HepG2 (cell line): Measurements from ENCODE around the gene ARHGEF9. TPM values are rescaled to one million over a fixed set of nuclear protein-coding genes. Genes with fewer than 3 reads are reported as not detected.

Experiments used
- ATAC-seq: fragments of 200-7000 bp; cut with Tn5 transposase; 3 replicates; pipeline ENCODE4 v1.9.1; 2020; ENCODE audit warnings: mild to moderate bottlenecking, moderate library complexity
- BruUV-seq: library from RNA; stranded (reverse); fragments of 400-500 nt; replicated peaks from 2 replicates; lab custom pipeline; 2021; lab: Mats Ljungman, UMichigan
- CTCF ChIA-PET: fragments of 300-600 bp; formaldehyde crosslinking; extraction: SDS; loops from one replicate; lab custom pipeline; 2021; ENCODE audit warnings: low total read pairs, inconsistent platforms, low intra/inter-chr PET ratio; lab: Yijun Ruan, JAX
- POLR2A ChIA-PET: fragments of 350-600 bp; sonication (Branson Sonifier 250); formaldehyde crosslinking; loops from one replicate; lab custom pipeline; 2020; ENCODE audit warnings: antibody characterized with exemption, inconsistent platforms; lab: Yijun Ruan, JAX
- DNase-seq: peaks from one replicate; pipeline ENCODE4 v3.0.0-alpha.2; 2015; ENCODE audit warnings: low spot score
- FAIRE-seq: peaks from 3 replicates; lab custom pipeline; 2011; peaks lifted over from hg19 to GRCh38; lab: Jason Lieb, UNC
- H2AFZ ChIP-seq: one replicate; pipeline ENCODE4 v1.6.1; 2011; ENCODE audit warnings: low read length, inconsistent platforms
- H3K27ac ChIP-seq: fragments of 300-600 bp; 3 replicates; pipeline ENCODE4 v1.8.0; 2011; ENCODE audit warnings: mixed run types, mild to moderate bottlenecking, mixed read lengths, low read length, inconsistent platforms; ENCODE audit not compliant: insufficient read depth; ENCODE audit errors: extremely low read length
- H3K27me3 ChIP-seq, 2 experiments: fragments of 200-600 bp in 1 of 2; 2 replicates in 1 of 2; 3 replicates in 1 of 2; pipeline versions ENCODE4 v1.6.0 to v1.8.0; 2011; ENCODE audit warnings: low read length in 2 of 2, mild to moderate bottlenecking in 2 of 2, moderate library complexity in 2 of 2, inconsistent platforms in 1 of 2; ENCODE audit not compliant: insufficient read depth in 2 of 2, control insufficient read depth in 1 of 2
- H3K36me3 ChIP-seq, 2 experiments: fragments of 200-600 bp in 1 of 2; replicated peaks in 1 of 2; 2 replicates in 1 of 2; 3 replicates in 1 of 2; pipeline versions ENCODE4 v1.5.1 to v1.8.0; 2011; ENCODE audit warnings: low read length in 2 of 2, inconsistent platforms in 1 of 2; ENCODE audit not compliant: insufficient read depth in 2 of 2, control insufficient read depth in 1 of 2
- H3K4me1 ChIP-seq: 2 replicates; pipeline ENCODE4 v1.5.1; 2012; ENCODE audit warnings: low read length, inconsistent platforms; ENCODE audit not compliant: insufficient read depth
- H3K4me2 ChIP-seq: 2 replicates; pipeline ENCODE4 v1.6.0; 2011; ENCODE audit warnings: low read depth, low read length, inconsistent platforms
- H3K4me3 ChIP-seq, 3 experiments: fragments of 200-600 bp in 1 of 3; sonication (generic), shearing (Covaris generic) in 1 of 3; replicated peaks in 1 of 3; 2 replicates each; pipeline ENCODE4 v1.5.1; 2011 to 2016; ENCODE audit warnings: low read length in 3 of 3, inconsistent platforms in 2 of 3, low read depth in 2 of 3, mild to moderate bottlenecking in 2 of 3, control low read depth in 1 of 3, mixed read lengths in 1 of 3; ENCODE audit not compliant: insufficient read depth in 1 of 3
- H3K79me2 ChIP-seq: one replicate; pipeline ENCODE4 v1.6.1; 2011; ENCODE audit warnings: low read length, inconsistent platforms; ENCODE audit not compliant: insufficient read depth
- H3K9ac ChIP-seq: 2 replicates; pipeline ENCODE4 v1.6.0; 2011; ENCODE audit warnings: mild to moderate bottlenecking, low read depth, low read length, inconsistent platforms; ENCODE audit not compliant: insufficient read depth
- H3K9me3 ChIP-seq: 2 replicates; pipeline ENCODE4 v1.5.1; 2012; ENCODE audit warnings: mild to moderate bottlenecking, low read length
- H4K20me1 ChIP-seq: 2 replicates; pipeline ENCODE4 v1.6.0; 2011; ENCODE audit warnings: inconsistent platforms, mild to moderate bottlenecking, low read length, moderate library complexity; ENCODE audit not compliant: insufficient read depth
- HNRNPK ChIP-seq: fragments of 200-400 bp; formaldehyde crosslinking; IDR thresholded peaks from 2 replicates; pipeline ENCODE4 v1.6.1; 2018; ENCODE audit warnings: low read length, low read depth, moderate library complexity, mild to moderate bottlenecking; ENCODE audit not compliant: poor library complexity, severe bottlenecking
- MEIS2 ChIP-seq: sonication (generic); formaldehyde crosslinking; IDR thresholded peaks from 2 replicates; pipeline ENCODE4 v1.9.0; 2021; ENCODE audit warnings: mild to moderate bottlenecking, missing genetic modification reagents
- NFAT5 ChIP-seq: sonication (generic); formaldehyde crosslinking; IDR thresholded peaks from 2 replicates; pipeline ENCODE4 v1.4.0; 2020; ENCODE audit warnings: missing genetic modification reagents
- NFE2 ChIP-seq: sonication (generic); formaldehyde crosslinking; IDR thresholded peaks from 2 replicates; pipeline ENCODE4 v1.4.0; 2020; ENCODE audit warnings: missing genetic modification reagents
- PHF21A ChIP-seq: sonication (generic); formaldehyde crosslinking; IDR thresholded peaks from 2 replicates; pipeline ENCODE4 v1.5.0; 2020; ENCODE audit warnings: mild to moderate bottlenecking, missing genetic modification reagents
- SNAPC2 ChIP-seq: sonication (generic); formaldehyde crosslinking; IDR thresholded peaks from 2 replicates; pipeline ENCODE4 v1.8.1; 2022; ENCODE audit warnings: mild to moderate bottlenecking, missing genetic modification reagents
- TARDBP ChIP-seq: sonication (generic); formaldehyde crosslinking; IDR thresholded peaks from 2 replicates; pipeline ENCODE4 v1.8.0; 2022; ENCODE audit warnings: mild to moderate bottlenecking, missing genetic modification reagents
- ZNF331 ChIP-seq: sonication (generic); formaldehyde crosslinking; IDR thresholded peaks from 2 replicates; pipeline ENCODE4 v1.4.0; 2020; ENCODE audit warnings: missing genetic modification reagents
- ZNF333 ChIP-seq: sonication (generic); formaldehyde crosslinking; IDR thresholded peaks from 2 replicates; pipeline ENCODE4 v1.4.0; 2020; ENCODE audit warnings: mild to moderate bottlenecking, missing genetic modification reagents, borderline replicate concordance
- ZNF367 ChIP-seq: sonication (generic); formaldehyde crosslinking; IDR thresholded peaks from 2 replicates; pipeline ENCODE4 v1.4.0; 2020; ENCODE audit warnings: missing genetic modification reagents, borderline replicate concordance
- ZNF552 ChIP-seq: sonication (generic); formaldehyde crosslinking; IDR thresholded peaks from 2 replicates; pipeline ENCODE4 v1.9.0; 2022; ENCODE audit warnings: missing genetic modification reagents, mild to moderate bottlenecking, borderline replicate concordance
- ZNF724P ChIP-seq: sonication (generic); formaldehyde crosslinking; IDR thresholded peaks from 2 replicates; pipeline ENCODE4 v1.8.0; 2022; ENCODE audit warnings: missing genetic modification reagents, borderline replicate concordance
- WGBS: methylation state at CpG from one replicate; pipeline ENCODE4 v1.1.6; 2017; ENCODE audit warnings: low lambda C conversion rate; 5-methylcytosine and 5-hydroxymethylcytosine counted together
- in situ Hi-C: cut with HindIII; loops from 2 replicates; pipeline ENCODE4 v1.10.0; 2017; ENCODE audit warnings: low pct_unique_long_range_greater_than_20kb; ENCODE audit not compliant: extremely low pct_ligation_motif_present
- intact Hi-C: fragments of 100-400 bp; cut with micrococcal nuclease; formaldehyde crosslinking; loops from one replicate; pipeline ENCODE4 v1.10.0; 2022; ENCODE audit not compliant: unreplicated experiment
- polyA plus RNA-seq, 8 experiments: library from polyadenylated mRNA; depleted of rRNA in 3 of 8; stranded (reverse) in 7 of 8; unstranded in 1 of 8; fragments of >200 nt; fragmentation: Illumina TruSeq in 4 of 8; extraction: Trizol in 4 of 8; gene quantifications; 2 replicates each; pipeline versions ENCODE4 v1.2.1 to v1.2.3, GENCODE V29; 2011 to 2016; ENCODE audit warnings: low read depth in 4 of 8, missing spikeins in 1 of 8, mixed read lengths in 1 of 8; ENCODE audit not compliant: insufficient read depth in 1 of 8
- total RNA-seq, 5 experiments: library from RNA; depleted of rRNA; stranded (reverse); fragments of >200 nt; fragmentation: Illumina TruSeq; extraction: Trizol; gene quantifications; 2 replicates each; pipeline ENCODE4 v1.2.3, GENCODE V29; 2016; ENCODE audit warnings: low read depth in 1 of 5
- TF ChIP-seq, protein P1 (sequence below): sonication (generic); formaldehyde crosslinking; conservative IDR thresholded peaks from 2 replicates; pipeline ENCODE4 v1.8.0; 2022; ENCODE audit warnings: mild to moderate bottlenecking, moderate library complexity, missing genetic modification reagents

The ARHGEF9 gene
- total and polyA plus RNA-seq, 2 of the 13 experiments (the other 11 are each of a cell fraction or from before 2014, with no cell fraction given) = 0.91 to 1.8 TPM

- CTCF ChIA-PET = no interaction called here
These were observed 66.9 kb downstream of the ARHGEF9 start for GRCh38 chrX:63718010-63718694.

GRCh38 chrX:63713526-63713925 lies 71.5 kb downstream of the ARHGEF9 start:
- no peak overlapping the region for H3K4me2 ChIP-seq
- no peak for ATAC-seq
- no peak overlapping the region for H3K4me3 ChIP-seq
- no peaks in the 10 kb centered on the region for H3K79me2 ChIP-seq
- ChIA-PET CTCF (no interaction called here), POLR2A (no interaction called here)
- H2AFZ ChIP-seq = no peak overlapping the region
- no peak for FAIRE-seq
- no peaks in the 10 kb centered on the region for H3K4me1 ChIP-seq
- in situ Hi-C loops (no loop called here), intact Hi-C loops (no loop called here)
- 31% methylated on average over 2 of the region's 2 CpGs for WGBS
- H3K9ac ChIP-seq = no peak overlapping the region
- H3K27me3 ChIP-seq = no peaks in the 10 kb centered on the region
- H3K36me3 ChIP-seq = no peaks in the 10 kb centered on the region
- no peak for DNase-seq
- BruUV-seq = no TSS peak
- no peaks in the 10 kb centered on the region for H3K9me3 ChIP-seq
- H3K27ac ChIP-seq = no peak overlapping the region
- H4K20me1 ChIP-seq = no peaks in the 10 kb centered on the region
- no peak for TF ChIP-seq ZNF333 (CRISPR knock-in tag)
- TF ChIP-seq NFAT5 (CRISPR knock-in tag) = no peak
- TF ChIP-seq ZNF552 = no peak
- no peak for TF ChIP-seq PHF21A
- TF ChIP-seq TARDBP (CRISPR knock-in tag) = no peak
- TF ChIP-seq, protein P1, sequence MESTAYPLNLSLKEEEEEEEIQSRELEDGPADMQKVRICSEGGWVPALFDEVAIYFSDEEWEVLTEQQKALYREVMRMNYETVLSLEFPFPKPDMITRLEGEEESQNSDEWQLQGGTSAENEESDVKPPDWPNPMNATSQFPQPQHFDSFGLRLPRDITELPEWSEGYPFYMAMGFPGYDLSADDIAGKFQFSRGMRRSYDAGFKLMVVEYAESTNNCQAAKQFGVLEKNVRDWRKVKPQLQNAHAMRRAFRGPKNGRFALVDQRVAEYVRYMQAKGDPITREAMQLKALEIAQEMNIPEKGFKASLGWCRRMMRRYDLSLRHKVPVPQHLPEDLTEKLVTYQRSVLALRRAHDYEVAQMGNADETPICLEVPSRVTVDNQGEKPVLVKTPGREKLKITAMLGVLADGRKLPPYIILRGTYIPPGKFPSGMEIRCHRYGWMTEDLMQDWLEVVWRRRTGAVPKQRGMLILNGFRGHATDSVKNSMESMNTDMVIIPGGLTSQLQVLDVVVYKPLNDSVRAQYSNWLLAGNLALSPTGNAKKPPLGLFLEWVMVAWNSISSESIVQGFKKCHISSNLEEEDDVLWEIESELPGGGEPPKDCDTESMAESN (CRISPR knock-in tag) = no peak
- no peak for TF ChIP-seq ZNF724P (CRISPR knock-in tag)
- TF ChIP-seq ZNF367 (CRISPR knock-in tag) = no peak
- TF ChIP-seq SNAPC2 (CRISPR knock-in tag) = no peak
- no peak for TF ChIP-seq NFE2 (CRISPR knock-in tag)
- no peak for TF ChIP-seq ZNF331 (CRISPR knock-in tag)

More at GRCh38 chrX:63718010-63718694, 66.9 kb downstream of the ARHGEF9 start:
- TF ChIP-seq HNRNPK (no peak), MEIS2 (CRISPR knock-in tag) (no peak)
- no peaks in the 10 kb centered on the region for H3K9me3 ChIP-seq
- POLR2A ChIA-PET = no interaction called here
- H4K20me1 ChIP-seq = no peaks in the 10 kb centered on the region
- H3K27me3 ChIP-seq = no peaks in the 10 kb centered on the region
- no peak overlapping the region for H3K9ac ChIP-seq
- H3K36me3 ChIP-seq = no peaks in the 10 kb centered on the region
- no peaks in the 10 kb centered on the region for H3K79me2 ChIP-seq
- no peaks in the 10 kb centered on the region for H3K4me1 ChIP-seq
- BruUV-seq = no TSS peak
- no peak for ATAC-seq
- 50% methylated on average over 1 of the region's 2 CpGs for WGBS
- FAIRE-seq = no peak
- intact Hi-C loops = no loop called here
- no peak overlapping the region for H3K4me2 ChIP-seq
- DNase-seq = no peak
- H3K27ac ChIP-seq = no peak overlapping the region
- in situ Hi-C loops = no loop called here
- no peak overlapping the region for H3K4me3 ChIP-seq
- no peak overlapping the region for H2AFZ ChIP-seq
